ENCODE data around the gene ZNF750. TPM values are rescaled to one million over a fixed set of nuclear protein-coding genes. Genes with fewer than 3 reads are reported as not detected.

ZNF750 gene
- total RNA-seq, 1 experiment from 2014 or later = 0.44 TPM

DNA sequence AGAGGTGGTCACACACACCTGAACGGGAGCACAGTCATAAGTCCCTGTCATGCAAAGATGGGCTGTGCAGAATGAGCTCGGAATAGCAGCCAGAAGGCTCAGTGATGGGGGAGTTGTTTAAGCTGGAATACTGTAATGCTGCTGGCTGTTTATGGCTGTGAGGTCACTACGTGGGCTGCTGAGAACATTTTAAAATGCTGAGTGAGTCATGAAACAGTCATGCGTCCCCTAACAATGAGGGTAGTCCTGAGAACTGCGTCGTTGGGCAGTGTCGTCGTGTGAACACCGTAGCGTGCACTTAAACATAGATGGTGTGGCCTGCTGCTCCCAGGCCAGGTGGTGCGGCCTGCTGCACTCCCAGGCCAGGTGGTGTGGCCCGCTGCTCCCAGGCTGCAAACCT lies 48.3 kb downstream of the ZNF750 start:
- TF ChIP-seq EZH2 (IDR thresholded peaks at IDR 0.05; ENCODE audit: low read depth) = no peak
- TF ChIP-seq CTCF (conservative IDR thresholded peaks at IDR 0.05) = no peak
- Histone ChIP-seq H3K4me2 (no peak overlapping the region), H3K4me1 (replicated peaks; ENCODE audit: insufficient read depth) (no peaks in the 10 kb centered on the region), H3K36me3 (ENCODE audit: low read depth) (no peaks in the 10 kb centered on the region), H3K9me3 (ENCODE audit: insufficient read depth, low read depth) (no peaks in the 10 kb centered on the region), H3K4me3 (no peak overlapping the region), H3K9me2 (ENCODE audit: insufficient read depth) (no peaks in the 10 kb centered on the region), H3K79me2 (ENCODE audit: low read depth) (no peaks in the 10 kb centered on the region), H3K27me3 (ENCODE audit: insufficient read depth, low read depth) (no peaks in the 10 kb centered on the region), H4K20me1 (ENCODE audit: insufficient read depth) (no peaks in the 10 kb centered on the region), H2AFZ (no peak overlapping the region), H3K27ac (no peak overlapping the region), H3F3A (ENCODE audit: insufficient read depth, low read depth) (no peaks in the 10 kb centered on the region)
- CTCF ChIA-PET = no interaction called here
- intact Hi-C loops (cut with micrococcal nuclease; ENCODE audit: unreplicated experiment) = no loop called here
- BruUV-seq (replicated peaks) = no TSS peak
- POLR2A ChIA-PET (ENCODE audit: unreplicated experiment) = no interaction called here
- no peak for DNase-seq

GRCh38 chr17:82790391-82790790 lies 49.4 kb downstream of the ZNF750 start:
- Histone ChIP-seq H3K4me1 (replicated peaks; ENCODE audit: insufficient read depth) (no peaks in the 10 kb centered on the region), H3K4me3 (no peak overlapping the region), H3K27ac (no peak overlapping the region), H3K79me2 (ENCODE audit: low read depth) (no peaks in the 10 kb centered on the region), H3K9me2 (ENCODE audit: insufficient read depth) (no peaks in the 10 kb centered on the region), H2AFZ (no peak overlapping the region), H3F3A (ENCODE audit: insufficient read depth, low read depth) (no peaks in the 10 kb centered on the region), H4K20me1 (ENCODE audit: insufficient read depth) (no peaks in the 10 kb centered on the region), H3K4me2 (no peak overlapping the region), H3K27me3 (ENCODE audit: insufficient read depth, low read depth) (no peaks in the 10 kb centered on the region), H3K36me3 (ENCODE audit: low read depth) (no peaks in the 10 kb centered on the region), H3K9me3 (ENCODE audit: insufficient read depth, low read depth) (no peaks in the 10 kb centered on the region)
- ChIA-PET CTCF (no interaction called here), POLR2A (ENCODE audit: unreplicated experiment) (interaction anchor here (0.6 kb wide), 1 partner anchor 103 kb away, joined by 5 read pairs; no protein-coding TSS in a partner anchor)
- no TSS peak for BruUV-seq (replicated peaks)
- TF ChIP-seq EZH2 (IDR thresholded peaks at IDR 0.05; ENCODE audit: low read depth) = no peak
- intact Hi-C loops (cut with micrococcal nuclease; ENCODE audit: unreplicated experiment) = no loop called here
- no peak for DNase-seq

DNA sequence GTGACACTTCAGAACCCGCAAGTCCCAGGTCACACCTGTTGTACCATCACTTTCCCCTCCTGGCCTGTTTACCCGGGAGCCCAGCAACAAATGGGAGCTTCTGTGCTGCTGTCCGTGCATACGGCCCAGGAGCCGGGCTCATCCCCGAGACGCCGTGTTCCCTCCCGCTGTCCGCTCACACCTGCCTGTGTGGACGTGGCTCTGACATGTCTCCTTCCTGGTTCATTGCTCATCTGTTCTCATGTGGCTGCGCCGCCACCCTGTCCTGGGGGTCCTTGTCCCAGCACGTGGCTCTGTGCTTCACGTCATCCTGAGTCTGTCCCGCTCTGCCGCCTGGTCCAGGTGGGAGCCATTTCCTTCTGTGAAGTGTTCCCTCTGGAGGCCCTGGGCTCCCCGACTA lies 50.0 kb downstream of the ZNF750 start:
- Histone ChIP-seq H3K27ac (no peak overlapping the region), H3K36me3 (ENCODE audit: low read depth) (no peaks in the 10 kb centered on the region), H3F3A (ENCODE audit: insufficient read depth, low read depth) (no peaks in the 10 kb centered on the region), H4K20me1 (ENCODE audit: insufficient read depth) (no peaks in the 10 kb centered on the region), H3K4me2 (no peak overlapping the region), H3K27me3 (ENCODE audit: insufficient read depth, low read depth) (no peaks in the 10 kb centered on the region), H3K9me3 (ENCODE audit: insufficient read depth, low read depth) (no peaks in the 10 kb centered on the region), H3K4me3 (no peak overlapping the region), H3K9me2 (ENCODE audit: insufficient read depth) (no peaks in the 10 kb centered on the region), H3K79me2 (ENCODE audit: low read depth) (no peaks in the 10 kb centered on the region), H3K4me1 (replicated peaks; ENCODE audit: insufficient read depth) (no peaks in the 10 kb centered on the region), H2AFZ (no peak overlapping the region)
- intact Hi-C loops (cut with micrococcal nuclease; ENCODE audit: unreplicated experiment) = no loop called here
- ChIA-PET CTCF (no interaction called here), POLR2A (ENCODE audit: unreplicated experiment) (interaction anchor here (0.6 kb wide), 1 partner anchor 104 kb away, joined by 5 read pairs; no protein-coding TSS in a partner anchor)
- BruUV-seq (replicated peaks) = no TSS peak
- TF ChIP-seq EZH2 (IDR thresholded peaks at IDR 0.05; ENCODE audit: low read depth) (no peak), CTCF (conservative IDR thresholded peaks at IDR 0.05) (no peak)
- no peak for DNase-seq

- TF ChIP-seq EZH2 (IDR thresholded peaks at IDR 0.05; ENCODE audit: low read depth) (no peak), CTCF (conservative IDR thresholded peaks at IDR 0.05) (no peak)
- POLR2A ChIA-PET (ENCODE audit: unreplicated experiment) = no interaction called here
- no peaks in the 10 kb centered on the region for H4K20me1 ChIP-seq (ENCODE audit: insufficient read depth)
- H3K36me3 ChIP-seq (ENCODE audit: low read depth) = no peaks in the 10 kb centered on the region
- H3K4me1 ChIP-seq (replicated peaks; ENCODE audit: insufficient read depth) = no peaks in the 10 kb centered on the region
- no peaks in the 10 kb centered on the region for H3K79me2 ChIP-seq (ENCODE audit: low read depth)
- no peak overlapping the region for H3K4me3 ChIP-seq
- H3K9me2 ChIP-seq (ENCODE audit: insufficient read depth) = no peaks in the 10 kb centered on the region
- DNase-seq = no peak
- no peaks in the 10 kb centered on the region for H3K9me3 ChIP-seq (ENCODE audit: insufficient read depth, low read depth)
- CTCF ChIA-PET = no interaction called here
- no TSS peak for BruUV-seq (replicated peaks)
- no peak overlapping the region for H3K27ac ChIP-seq
- no peaks in the 10 kb centered on the region for H3K27me3 ChIP-seq (ENCODE audit: insufficient read depth, low read depth)
- intact Hi-C loops (cut with micrococcal nuclease; ENCODE audit: unreplicated experiment) = no loop called here
- no peak overlapping the region for H2AFZ ChIP-seq
- H3K4me2 ChIP-seq = no peak overlapping the region
- H3F3A ChIP-seq (ENCODE audit: insufficient read depth, low read depth) = no peaks in the 10 kb centered on the region
These were observed 50.7 kb downstream of the ZNF750 start for GRCh38 chr17:82789051-82789592.
